ENCODE results near the gene NDUFAF5.

The NDUFAF5 gene

GRCh38 chr20:13778827-13779226 lies 6.0 kb upstream of the NDUFAF5 start:
- DNase-seq: no peak

DNA sequence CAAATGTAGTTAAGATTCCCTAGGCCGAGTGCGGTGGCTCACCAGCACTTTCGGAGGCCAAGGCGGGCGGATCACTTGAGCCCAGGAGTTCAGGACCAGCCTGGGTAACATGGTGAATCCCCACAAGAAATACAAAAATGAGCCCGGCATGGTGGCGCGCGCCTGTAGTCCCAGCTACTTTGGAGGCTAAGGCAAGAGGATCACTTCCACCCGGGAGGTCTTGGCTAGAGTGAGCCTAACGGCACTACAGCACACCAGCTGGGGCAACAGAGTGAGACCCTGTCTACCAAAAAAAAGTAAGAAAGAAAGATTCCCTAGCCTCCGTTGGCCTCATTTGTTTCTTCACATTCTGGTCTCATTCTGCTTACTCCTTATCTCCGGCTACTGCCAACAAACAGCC lies 1.3 kb upstream of the NDUFAF5 start:
- DNase-seq: no peak

- DNase-seq: no peak
Measured at GRCh38 chr20:13784271-13784892, 446 bp upstream of the NDUFAF5 start.

DNA sequence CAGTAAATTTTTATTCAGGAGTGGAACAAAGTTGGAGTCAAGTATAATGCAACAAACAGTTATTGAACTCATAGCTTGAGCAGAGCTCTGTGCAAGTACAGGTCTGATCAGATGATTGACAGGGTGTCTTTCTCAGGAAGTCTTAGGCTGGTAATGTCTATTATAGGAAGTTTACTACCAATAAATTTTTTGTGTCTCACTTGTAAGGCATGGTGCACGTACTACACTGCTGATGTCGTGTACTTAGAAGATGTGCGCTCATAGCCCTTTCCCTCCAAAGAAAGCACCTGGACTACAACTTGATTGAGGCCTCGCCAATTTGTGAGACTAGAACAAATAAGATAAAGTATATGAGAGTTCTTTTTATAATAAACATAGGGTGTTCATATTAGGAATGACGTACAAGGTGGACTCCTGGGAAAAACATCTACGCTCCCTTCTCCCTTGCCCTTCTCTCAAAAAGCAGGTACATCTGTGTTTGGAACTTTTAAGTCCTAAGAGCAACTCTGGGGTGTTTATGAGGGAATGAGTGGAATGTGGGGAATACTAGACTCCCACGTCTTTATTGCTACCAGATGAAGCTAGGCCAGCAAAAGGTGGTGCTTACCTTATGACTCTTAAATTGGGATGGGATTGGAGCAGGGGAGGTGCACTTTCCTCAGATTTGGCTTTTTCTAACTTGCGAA lies 1.5 kb downstream of the NDUFAF5 start:
- DNase-seq: no peak

GRCh38 chr20:13788167-13788834 lies 3.5 kb downstream of the NDUFAF5 start:
- DNase-seq: no peak

- DNase-seq: no peak
Measured at GRCh38 chr20:13790708-13791107, 5.9 kb downstream of the NDUFAF5 start.

DNA sequence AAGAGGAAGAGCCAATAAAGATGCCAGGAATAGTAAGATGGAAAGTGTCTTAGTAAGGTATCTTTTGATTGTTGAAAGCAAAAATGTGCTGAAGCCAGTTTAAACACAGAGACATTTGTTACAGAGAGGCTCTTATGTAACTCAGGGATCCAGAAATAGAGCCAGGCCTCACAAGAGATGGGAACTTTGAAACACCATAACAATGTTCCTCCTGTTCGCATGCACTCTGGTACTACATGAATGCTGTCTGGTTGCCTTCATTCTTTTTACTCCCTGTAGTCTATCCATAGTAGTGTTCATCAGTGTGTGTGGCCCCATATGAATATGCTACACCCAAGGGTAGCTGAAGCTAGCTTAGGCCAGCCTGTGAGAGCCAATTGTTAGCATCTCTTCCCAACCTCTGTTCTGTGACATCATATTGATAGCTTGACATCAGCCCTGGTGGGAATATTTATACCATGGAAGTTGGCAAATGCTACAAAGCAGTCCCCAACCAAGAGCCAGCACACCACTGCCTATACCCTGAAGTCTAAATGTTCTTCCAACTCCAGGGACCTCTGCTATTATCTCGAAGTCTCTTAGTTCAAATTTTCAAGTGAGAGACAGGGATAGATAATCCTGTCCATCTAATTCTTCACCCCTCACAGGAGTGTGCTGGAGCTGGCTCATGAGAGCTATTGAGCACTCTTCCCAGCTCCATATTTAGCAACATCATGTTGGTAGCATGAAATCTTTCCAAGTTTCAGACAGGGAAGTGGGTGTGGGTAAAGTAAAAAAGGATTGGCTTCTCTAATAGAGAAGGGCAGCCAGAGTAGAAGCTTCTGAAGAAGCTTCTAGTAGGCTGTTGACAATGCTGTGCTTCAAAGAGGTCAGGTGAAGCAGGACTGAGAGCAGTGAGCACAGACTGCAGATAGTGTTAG lies 7.0 kb downstream of the NDUFAF5 start:
- no peak for DNase-seq

- DNase-seq: no peak
Measured at GRCh38 chr20:13793001-13793400, 8.2 kb downstream of the NDUFAF5 start.

DNA sequence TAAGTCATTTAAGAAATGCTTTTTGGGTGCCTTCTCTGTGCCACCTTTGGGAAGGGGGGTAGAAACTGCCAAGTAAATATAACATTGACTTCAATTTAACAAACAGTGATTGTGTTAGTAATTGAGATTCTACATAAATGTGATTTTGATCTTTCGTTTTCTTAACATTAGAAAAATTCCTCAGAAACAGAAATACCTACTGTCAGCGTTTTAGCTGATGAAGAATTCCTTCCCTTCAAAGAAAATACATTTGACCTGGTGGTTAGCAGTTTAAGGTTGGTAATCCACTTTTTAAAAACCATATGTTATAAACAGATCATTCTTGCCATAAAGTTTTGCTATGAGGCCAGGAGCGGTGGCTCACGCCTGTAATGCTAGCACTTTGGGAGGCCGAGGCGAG lies 9.8 kb downstream of the NDUFAF5 start:
- no peak for DNase-seq

GRCh38 chr20:13799040-13799439 lies 14.2 kb downstream of the NDUFAF5 start:
- DNase-seq: no peak

DNA sequence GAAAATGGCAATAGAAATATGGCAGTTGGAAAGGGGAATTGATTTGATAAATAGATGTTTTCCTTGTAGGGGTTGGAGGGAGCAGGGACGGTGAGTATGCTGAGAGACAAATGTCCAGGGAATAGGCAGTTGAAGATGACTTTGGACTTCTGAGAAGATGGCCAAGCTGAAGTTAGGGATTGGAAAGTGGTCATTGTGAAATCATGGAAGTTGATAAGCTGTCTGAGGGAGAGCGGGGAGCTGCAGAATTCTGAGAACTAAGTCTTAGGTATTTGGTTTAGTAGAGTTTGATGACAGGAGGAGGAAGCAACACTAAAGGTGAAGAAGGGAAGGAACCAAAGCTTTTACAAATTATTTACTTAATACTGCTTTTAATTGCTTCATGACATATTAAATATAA lies 15.1 kb downstream of the NDUFAF5 start:
- no peak for DNase-seq

DNA sequence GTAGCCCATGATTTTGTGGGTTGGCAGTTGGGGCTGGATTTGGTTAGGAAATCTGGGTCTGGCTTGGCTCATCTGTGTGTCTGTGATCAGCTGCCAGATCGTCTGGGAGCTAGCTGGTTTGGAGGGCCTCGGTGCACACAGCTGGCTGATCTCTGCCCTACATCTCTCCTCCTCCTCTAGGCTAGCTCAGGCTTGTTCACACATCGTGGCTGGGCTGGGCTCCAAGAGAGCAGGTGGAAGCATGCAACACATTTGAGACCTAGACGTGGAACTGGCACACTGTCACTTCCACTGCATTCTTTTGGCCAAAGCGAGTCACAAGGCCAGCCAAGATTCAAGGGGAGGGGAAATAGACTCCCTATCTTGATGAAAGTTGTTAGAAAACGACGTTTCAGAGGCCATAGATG lies 15.9 kb downstream of the NDUFAF5 start:
- DNase-seq: no peak

GRCh38 chr20:13809373-13809772 lies 24.5 kb downstream of the NDUFAF5 start:
- DNase-seq: no peak

DNA sequence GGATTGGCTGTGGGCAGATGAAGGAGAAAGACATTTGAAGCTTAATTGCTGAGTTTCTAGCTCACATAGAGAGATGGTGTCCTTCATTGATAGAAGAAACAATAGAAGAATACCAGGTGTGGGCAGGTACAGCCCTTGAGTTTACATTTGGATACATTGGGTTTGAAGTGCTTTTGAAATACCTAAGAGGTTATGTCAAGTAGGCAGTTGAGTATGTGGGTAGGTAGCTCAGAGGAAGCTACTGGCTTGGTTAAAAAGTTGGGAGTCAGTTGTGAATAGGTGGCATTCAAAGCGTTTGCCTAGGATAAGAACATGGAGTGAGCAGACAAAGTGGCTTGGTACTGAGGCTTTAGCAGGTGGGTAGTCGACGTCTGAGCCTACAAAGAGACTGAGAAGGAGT lies 25.0 kb downstream of the NDUFAF5 start:
- DNase-seq: no peak

DNA sequence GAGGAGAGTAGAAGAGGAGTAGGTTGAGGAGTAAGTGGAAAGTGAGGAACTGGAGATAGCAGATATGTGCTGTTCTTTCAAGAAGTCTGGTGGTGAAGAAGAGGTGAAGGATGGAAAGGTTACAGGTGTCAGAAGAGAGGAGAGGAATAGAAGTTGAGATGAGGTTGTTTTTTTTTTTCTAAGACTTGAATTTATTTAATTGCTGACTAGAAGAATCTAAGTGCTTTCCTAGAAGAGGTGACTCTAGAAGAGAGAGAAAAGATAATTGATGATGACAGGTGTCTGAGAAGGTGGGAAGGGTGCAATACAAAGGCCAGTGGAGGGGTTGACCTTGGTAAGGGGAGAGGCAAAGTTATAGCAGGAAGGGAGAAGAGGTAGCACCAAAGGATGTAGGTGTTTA lies 25.6 kb downstream of the NDUFAF5 start:
- DNase-seq: no peak

DNA sequence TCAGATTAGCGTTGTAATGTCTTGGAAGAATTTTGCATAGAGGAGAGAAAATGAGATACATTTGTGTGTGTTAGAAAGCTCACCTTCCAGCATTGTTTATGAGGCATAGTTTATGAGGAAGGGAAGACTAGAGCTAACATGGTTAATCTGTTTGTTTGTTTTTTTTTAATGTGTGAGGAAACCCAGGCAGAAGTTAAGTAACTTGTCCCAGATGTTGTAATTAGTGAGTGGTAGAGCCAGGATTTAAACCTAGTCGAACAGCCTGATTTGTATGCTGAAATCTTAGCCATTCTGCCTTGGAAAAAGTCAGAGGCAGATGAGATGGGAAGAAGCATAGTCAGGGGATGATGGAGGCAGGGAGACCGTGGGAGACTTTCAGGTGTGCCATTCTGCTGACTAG lies 29.1 kb downstream of the NDUFAF5 start:
- DNase-seq: no peak

- no peak for DNase-seq
Measured at GRCh38 chr20:13814672-13815071, 29.8 kb downstream of the NDUFAF5 start.

- no peak for DNase-seq
Measured at GRCh38 chr20:13816757-13817156, 31.9 kb downstream of the NDUFAF5 start.

DNA sequence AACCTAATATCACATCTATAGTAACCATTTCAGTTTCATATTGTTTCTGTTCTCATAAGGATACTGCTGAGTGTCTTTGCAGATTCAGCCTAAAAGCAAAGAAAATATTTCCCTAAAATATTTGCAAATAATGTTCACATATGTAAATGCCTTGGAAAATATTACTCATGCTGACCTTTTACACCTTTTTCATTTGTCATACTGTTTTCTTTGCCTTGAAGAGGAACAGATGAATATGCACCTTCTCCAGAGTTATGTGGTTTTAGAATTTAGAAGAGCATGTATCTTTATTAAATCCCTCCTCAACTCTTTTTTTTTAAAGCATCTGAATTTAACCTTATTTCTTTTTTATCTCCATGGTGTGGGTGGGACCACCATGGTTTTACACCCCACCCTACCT lies 32.5 kb downstream of the NDUFAF5 start:
- DNase-seq: no peak

GRCh38 chr20:13819885-13820645 lies 35.2 kb downstream of the NDUFAF5 start:
- no peak for DNase-seq

- no peak for DNase-seq
Measured at GRCh38 chr20:13821876-13822275, 37.0 kb downstream of the NDUFAF5 start.

DNA sequence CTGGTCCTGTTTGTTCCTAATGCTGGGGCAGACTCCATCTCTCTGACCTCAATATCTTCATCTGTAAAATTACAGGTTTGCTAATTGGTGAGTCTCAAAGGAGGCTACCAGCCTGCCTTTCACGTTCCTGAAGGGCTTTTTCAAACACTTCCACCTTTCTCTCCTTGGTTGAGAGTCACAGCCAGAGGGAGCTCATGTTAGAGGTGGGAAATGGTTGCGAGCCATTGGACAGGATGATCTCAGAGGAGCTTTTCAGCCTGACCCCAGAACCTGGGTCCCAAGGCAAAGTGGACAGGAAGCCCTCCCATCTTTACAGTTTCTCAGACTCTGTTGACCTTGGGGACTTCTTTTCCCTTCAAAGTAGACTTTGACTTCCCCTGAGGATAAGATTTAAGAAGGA lies 37.6 kb downstream of the NDUFAF5 start:
- DNase-seq: no peak

DNA sequence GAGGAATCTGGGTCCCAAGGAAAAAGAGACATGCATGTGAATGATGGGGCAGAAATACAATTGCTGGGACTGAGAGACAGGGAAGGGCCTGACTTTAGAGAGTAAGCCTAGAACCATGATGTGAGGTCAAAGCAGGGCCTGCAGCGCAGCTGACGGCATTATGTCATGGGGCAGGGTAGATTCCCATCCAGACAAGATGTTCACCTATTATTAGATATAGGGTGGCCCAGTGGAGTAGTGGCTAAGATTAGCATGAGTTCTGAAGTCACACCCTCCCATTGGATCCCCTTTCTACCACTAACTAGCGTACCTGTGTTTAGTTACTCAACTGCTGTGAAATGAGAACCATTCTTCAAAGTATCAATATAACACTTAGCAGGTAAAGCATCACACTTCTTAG lies 39.6 kb downstream of the NDUFAF5 start:
- DNase-seq: no peak

All from GDM1 (cell line).